HG03442 (cell line): ENCODE results near the gene PSIP1.
"Not testable (repeated sequence)": the region's sequence is repeated elsewhere in the genome, so short reads cannot be mapped to it uniquely, and the experiment has no call there.

Experiments used
- ATAC-seq: cut with Tn5 transposase; IDR thresholded peaks from one replicate; pipeline ENCODE4 v1.9.1; 2021; ENCODE audit warnings: mild to moderate bottlenecking, moderate library complexity; ENCODE audit not compliant: unreplicated experiment

PSIP1 gene

GRCh38 chr9:15505921-15506320, 4.8 kb downstream of the PSIP1 start:
- no peak for ATAC-seq

- ATAC-seq: no peak
Measured at GRCh38 chr9:15501803-15502202, 9.0 kb downstream of the PSIP1 start.

- ATAC-seq: no peak
Measured at GRCh38 chr9:15501179-15501578, 9.6 kb downstream of the PSIP1 start.

- no peak for ATAC-seq
Measured at GRCh38 chr9:15499139-15499538, 11.6 kb downstream of the PSIP1 start.

GRCh38 chr9:15498246-15498995, 12.3 kb downstream of the PSIP1 start:
- no peak for ATAC-seq

GRCh38 chr9:15492485-15493150, 18.2 kb downstream of the PSIP1 start:
- ATAC-seq: no peak

GRCh38 chr9:15491950-15492349, 18.8 kb downstream of the PSIP1 start:
- ATAC-seq: no peak

GRCh38 chr9:15485836-15486666, 24.7 kb downstream of the PSIP1 start:
- no peak for ATAC-seq

GRCh38 chr9:15484802-15485201, 26.0 kb downstream of the PSIP1 start:
- ATAC-seq: no peak

GRCh38 chr9:15482146-15482545, 28.6 kb downstream of the PSIP1 start:
- ATAC-seq: no peak

- no peak for ATAC-seq
Measured at GRCh38 chr9:15480028-15480427, 30.7 kb downstream of the PSIP1 start.

GRCh38 chr9:15475923-15476536, 34.7 kb downstream of the PSIP1 start:
- peak; percentile 52 for ATAC-seq

- no peak for ATAC-seq
Measured at GRCh38 chr9:15469862-15470261, 40.9 kb downstream of the PSIP1 start.

- no peak for ATAC-seq
Measured at GRCh38 chr9:15469406-15469805, 41.4 kb downstream of the PSIP1 start.

- ATAC-seq: no peak
Measured at GRCh38 chr9:15468145-15468544, 42.6 kb downstream of the PSIP1 start.

GRCh38 chr9:15461601-15462000, 49.2 kb downstream of the PSIP1 start:
- ATAC-seq: no peak

- no peak for ATAC-seq
Measured at GRCh38 chr9:15461056-15461455, 49.7 kb downstream of the PSIP1 start.

- ATAC-seq: no peak
Measured at GRCh38 chr9:15453956-15454355, 56.8 kb downstream of the PSIP1 start.

GRCh38 chr9:15444141-15444540, 66.6 kb downstream of the PSIP1 start:
- ATAC-seq: no peak

- not testable (repeated sequence) for ATAC-seq
Measured at GRCh38 chr9:15442264-15442663, 68.5 kb downstream of the PSIP1 start.

GRCh38 chr9:15441841-15442240, 68.9 kb downstream of the PSIP1 start:
- ATAC-seq: not testable (repeated sequence)
